HepG2 (cell line): Measurements from ENCODE around the gene VARS1. TPM values are rescaled to one million over a fixed set of nuclear protein-coding genes. Genes with fewer than 3 reads are reported as not detected.
A peak's percentile ranks its signal among the peaks of the same experiment; 100 is the strongest.

Experiments
- BRD4 ChIP-seq: sonication (generic); formaldehyde crosslinking; IDR thresholded peaks from 2 replicates; pipeline ENCODE4 v1.4.0; 2020; ENCODE audit warnings: missing genetic modification reagents
- CBFB ChIP-seq: sonication (generic); formaldehyde crosslinking; IDR thresholded peaks from 2 replicates; pipeline ENCODE4 v1.4.0; 2020; ENCODE audit warnings: missing genetic modification reagents
- CREBL2 ChIP-seq: sonication (generic); formaldehyde crosslinking; IDR thresholded peaks from 2 replicates; pipeline ENCODE4 v1.8.1; 2023; ENCODE audit warnings: missing genetic modification reagents, mild to moderate bottlenecking, borderline replicate concordance
- FOSL1 ChIP-seq: sonication (generic); formaldehyde crosslinking; IDR thresholded peaks from 2 replicates; pipeline ENCODE4 v1.9.0; 2021; ENCODE audit warnings: missing genetic modification reagents, borderline replicate concordance
- MAFG ChIP-seq: sonication (generic); formaldehyde crosslinking; IDR thresholded peaks from 2 replicates; pipeline ENCODE4 v1.5.1; 2020; ENCODE audit warnings: mild to moderate bottlenecking, missing genetic modification reagents
- MAX ChIP-seq: IDR thresholded peaks from 2 replicates; pipeline ENCODE4 v1.6.1; 2012; ENCODE audit warnings: inconsistent platforms
- MED8 ChIP-seq: sonication (generic); formaldehyde crosslinking; IDR thresholded peaks from 2 replicates; pipeline ENCODE4 v1.8.1; 2023; ENCODE audit warnings: mild to moderate bottlenecking, missing genetic modification reagents; ENCODE audit not compliant: insufficient replicate concordance
- NKX3-1 ChIP-seq: sonication (generic); formaldehyde crosslinking; IDR thresholded peaks from 2 replicates; pipeline ENCODE4 v1.5.0; 2020; ENCODE audit warnings: missing genetic modification reagents
- RFXAP ChIP-seq: sonication (generic); formaldehyde crosslinking; IDR thresholded peaks from 2 replicates; pipeline ENCODE4 v1.4.0; 2020; ENCODE audit warnings: missing genetic modification reagents, borderline replicate concordance
- SP1 ChIP-seq, 2 experiments: fragments of 450-650 bp in 1 of 2; sonication (generic) in 1 of 2; formaldehyde crosslinking in 1 of 2; IDR thresholded peaks; 2 replicates each; pipeline versions ENCODE4 v1.4.0 to v1.6.1; 2016 to 2020; ENCODE audit warnings: missing genetic modification reagents in 1 of 2
- SPEN ChIP-seq: sonication (generic); formaldehyde crosslinking; IDR thresholded peaks from 2 replicates; pipeline ENCODE4 v1.5.1; 2020; ENCODE audit warnings: low read depth, mild to moderate bottlenecking, missing genetic modification reagents
- SRSF1 ChIP-seq: fragments of 200-400 bp; formaldehyde crosslinking; optimal IDR thresholded peaks from 2 replicates; pipeline ENCODE3; 2017; ENCODE audit warnings: mild to moderate bottlenecking, low read depth, low read length, moderate library complexity
- STAT6 ChIP-seq: sonication (generic); formaldehyde crosslinking; IDR thresholded peaks from 2 replicates; pipeline ENCODE4 v1.4.0; 2020; ENCODE audit warnings: missing genetic modification reagents, mild to moderate bottlenecking, borderline replicate concordance
- TBL1XR1 ChIP-seq: fragments of 150-350 bp; IDR thresholded peaks from 2 replicates; pipeline ENCODE4 v1.6.1; 2014; ENCODE audit warnings: borderline replicate concordance, low read length; ENCODE audit not compliant: partially characterized antibody
- TCF7L2 ChIP-seq: IDR thresholded peaks from 2 replicates; pipeline ENCODE4 v1.6.1; 2011; ENCODE audit warnings: mild to moderate bottlenecking, low read depth, low read length, moderate library complexity
- THAP7 ChIP-seq: sonication (generic); formaldehyde crosslinking; IDR thresholded peaks from 2 replicates; pipeline ENCODE4 v1.8.1; 2023; ENCODE audit warnings: mild to moderate bottlenecking, missing genetic modification reagents
- ZBTB33 ChIP-seq: sonication (generic); formaldehyde crosslinking; IDR thresholded peaks from 2 replicates; pipeline ENCODE4 v1.4.0; 2020; ENCODE audit warnings: missing genetic modification reagents
- ZBTB37 ChIP-seq: sonication (generic); formaldehyde crosslinking; IDR thresholded peaks from 2 replicates; pipeline ENCODE4 v1.4.0; 2020; ENCODE audit warnings: mild to moderate bottlenecking, missing genetic modification reagents
- ZKSCAN1 ChIP-seq: fragments of 150-350 bp; IDR thresholded peaks from 2 replicates; pipeline ENCODE4 v1.6.1; 2014; ENCODE audit warnings: low read length
- ZMYM2 ChIP-seq: sonication (generic); formaldehyde crosslinking; IDR thresholded peaks from 2 replicates; pipeline ENCODE4 v1.8.0; 2022; ENCODE audit warnings: mild to moderate bottlenecking, missing genetic modification reagents
- ZNF83 ChIP-seq: sonication (generic); formaldehyde crosslinking; IDR thresholded peaks from 2 replicates; pipeline ENCODE4 v1.4.0; 2020; ENCODE audit warnings: missing genetic modification reagents, mild to moderate bottlenecking, borderline replicate concordance
- ZNF850 ChIP-seq: sonication (generic); formaldehyde crosslinking; conservative IDR thresholded peaks from 2 replicates; pipeline ENCODE4 v1.9.0; 2021; ENCODE audit warnings: mild to moderate bottlenecking, missing genetic modification reagents
- polyA plus RNA-seq, 8 experiments: library from polyadenylated mRNA; depleted of rRNA in 3 of 8; stranded (reverse) in 7 of 8; unstranded in 1 of 8; fragments of >200 nt; fragmentation: Illumina TruSeq in 4 of 8; extraction: Trizol in 4 of 8; gene quantifications; 2 replicates each; pipeline versions ENCODE4 v1.2.1 to v1.2.3, GENCODE V29; 2011 to 2016; ENCODE audit warnings: low read depth in 4 of 8, missing spikeins in 1 of 8, mixed read lengths in 1 of 8; ENCODE audit not compliant: insufficient read depth in 1 of 8
- total RNA-seq, 5 experiments: library from RNA; depleted of rRNA; stranded (reverse); fragments of >200 nt; fragmentation: Illumina TruSeq; extraction: Trizol; gene quantifications; 2 replicates each; pipeline ENCODE4 v1.2.3, GENCODE V29; 2016; ENCODE audit warnings: low read depth in 1 of 5

Gene VARS1
- total and polyA plus RNA-seq, 2 of the 13 experiments (the other 11 are each of a cell fraction or from before 2014, with no cell fraction given) = 14.7 to 56.1 TPM

GRCh38 chr6:31778193-31778592, 17.4 kb downstream of the VARS1 start (continued):
- TF ChIP-seq SPEN = peak; percentile 45; the same call in 1 of the 2 replicates
- TF ChIP-seq CREBL2 (CRISPR knock-in tag) = no peak
- TF ChIP-seq SP1 (IDR thresholded peaks at IDR 0.05) = no peak
- no peak for TF ChIP-seq SP1 (CRISPR knock-in tag; IDR thresholded peaks at IDR 0.05)
- TF ChIP-seq ZBTB37 (CRISPR knock-in tag) = no peak
- no peak for TF ChIP-seq FOSL1 (CRISPR knock-in tag)
- no peak for TF ChIP-seq ZNF850
- no peak for TF ChIP-seq MAX
- TF ChIP-seq ZBTB33 = peak; percentile 74
- TF ChIP-seq STAT6 (CRISPR knock-in tag) = no peak
- TF ChIP-seq ZKSCAN1 = no peak
- no peak for TF ChIP-seq TBL1XR1
- TF ChIP-seq MAFG = no peak
- no peak for TF ChIP-seq SRSF1
- TF ChIP-seq CBFB = no peak
- TF ChIP-seq NKX3-1 (CRISPR knock-in tag) = 0 out of 2 replicates have a peak, but pooled peaks have one; percentile 30
- TF ChIP-seq ZMYM2 (CRISPR knock-in tag) = no peak
- 0 out of 2 replicates have a peak, but pooled peaks have one; percentile 45 for TF ChIP-seq RFXAP (CRISPR knock-in tag)
- no peak for TF ChIP-seq ZNF83 (CRISPR knock-in tag)
- no peak for TF ChIP-seq TCF7L2
- TF ChIP-seq MED8 (CRISPR knock-in tag) = no peak
- TF ChIP-seq BRD4 (CRISPR knock-in tag) = peak; percentile 65; the same call in 1 of the 2 replicates
- no peak for TF ChIP-seq THAP7 (CRISPR knock-in tag)
